HTR-8/SVneo (cell line): ENCODE data around the gene ULBP2.
"Not testable (repeated sequence)": the region's sequence is repeated elsewhere in the genome, so short reads cannot be mapped to it uniquely, and the experiment has no call there.

Source experiments
- DNase-seq: peaks from one replicate; pipeline ENCODE4 v3.0.0; 2011; ENCODE audit warnings: low spot score, mixed read lengths; ENCODE audit not compliant: insufficient read length
- FAIRE-seq: peaks from 2 replicates; lab custom pipeline; 2011; peaks lifted over from hg19 to GRCh38; lab: Jason Lieb, UNC

ULBP2 gene

GRCh38 chr6:149924933-149925252 is 16.9 kb upstream of the ULBP2 start:
- FAIRE-seq: no peak

GRCh38 chr6:149925253-149925973 is 16.4 kb upstream of the ULBP2 start:
- DNase-seq: no peak
- no peak for FAIRE-seq

More at GRCh38 chr6:149924933-149925252, 16.9 kb upstream of the ULBP2 start:
- no peak for DNase-seq

- FAIRE-seq: peak; percentile 28
- peak; percentile 53 for DNase-seq
Measured at GRCh38 chr6:149925974-149926777, 15.6 kb upstream of the ULBP2 start.

- not testable (repeated sequence) for DNase-seq, FAIRE-seq
Measured at GRCh38 chr6:149927025-149927424, 14.8 kb upstream of the ULBP2 start.

GRCh38 chr6:149929422-149929821 is 12.4 kb upstream of the ULBP2 start:
- FAIRE-seq (no peak), DNase-seq (no peak)

- FAIRE-seq: no peak
Measured at GRCh38 chr6:149931501-149931900, 10.3 kb upstream of the ULBP2 start.

GRCh38 chr6:149933036-149933435 is 8.8 kb upstream of the ULBP2 start:
- FAIRE-seq (no peak), DNase-seq (no peak)

More at GRCh38 chr6:149931501-149931900, 10.3 kb upstream of the ULBP2 start:
- no peak for DNase-seq

GRCh38 chr6:149933461-149933860 is 8.4 kb upstream of the ULBP2 start:
- DNase-seq (no peak), FAIRE-seq (no peak)

GRCh38 chr6:149934249-149935156 is 7.3 kb upstream of the ULBP2 start:
- no peak for DNase-seq
- no peak for FAIRE-seq

GRCh38 chr6:149935246-149935645 is 6.6 kb upstream of the ULBP2 start:
- no peak for FAIRE-seq
- DNase-seq: no peak

- DNase-seq (no peak), FAIRE-seq (no peak)
Measured at GRCh38 chr6:149935668-149936067, 6.1 kb upstream of the ULBP2 start.

- FAIRE-seq (no peak), DNase-seq (no peak)
Measured at GRCh38 chr6:149936743-149937142, 5.1 kb upstream of the ULBP2 start.

- not testable (repeated sequence) for DNase-seq
- peak; percentile 76 for FAIRE-seq
Measured at GRCh38 chr6:149938013-149938570, 3.7 kb upstream of the ULBP2 start.

- FAIRE-seq: no peak
Measured at GRCh38 chr6:149938571-149939355, 3.1 kb upstream of the ULBP2 start.

GRCh38 chr6:149939356-149939648 is 2.5 kb upstream of the ULBP2 start:
- FAIRE-seq: no peak
- no peak for DNase-seq

More at GRCh38 chr6:149938571-149939355, 3.1 kb upstream of the ULBP2 start:
- DNase-seq: no peak

GRCh38 chr6:149939909-149940671 is 1.7 kb upstream of the ULBP2 start:
- DNase-seq: no peak
- FAIRE-seq: no peak

GRCh38 chr6:149940672-149940982 is 1.2 kb upstream of the ULBP2 start:
- DNase-seq (no peak), FAIRE-seq (no peak)

- DNase-seq: no peak
- FAIRE-seq: no peak
Measured at GRCh38 chr6:149942461-149942829, 631 bp downstream of the ULBP2 start.

- DNase-seq, FAIRE-seq: not testable (repeated sequence)
Measured at GRCh38 chr6:149943321-149943720, 1.5 kb downstream of the ULBP2 start.
